Thoracic aorta endothelial cell (primary cell): ENCODE results near the gene HTATSF1. TPM values are rescaled to one million over a fixed set of nuclear protein-coding genes. Genes with fewer than 3 reads are reported as not detected.

Experiments used
- small RNA-seq: library from RNA; depleted of rRNA; stranded (forward); fragments of <200 nt; gene quantifications from one replicate; pipeline ENCODE3, GENCODE V24; 2012
- total RNA-seq: library from RNA; depleted of rRNA; stranded (reverse); fragments of >200 nt; gene quantifications from 2 replicates; pipeline ENCODE4 v1.2.3, GENCODE V29; 2012

HTATSF1 gene
- total RNA-seq, result 26.6 and 30.9 TPM in 2 replicates

GRCh38 chrX:136497556-136498052 is at the start of gene HTATSF1:
TSS of gene HTATSF1 (plus strand) at chrX:136497592. CDS start at chrX:136497685, 93 bp downstream.

GRCh38 chrX:136487647-136488046 is 9.7 kb upstream of the HTATSF1 start, which contains the start of gene BRS3:
TSS of gene BRS3 (plus strand) at chrX:136487947. CDS start at chrX:136488115, 168 bp downstream.

GRCh38 chrX:136531951-136532350 is 34.6 kb downstream of the HTATSF1 start, which contains the start of gene VGLL1:
TSS of gene VGLL1 (plus strand) at chrX:136532215. CDS start at chrX:136536021, 3,806 bp downstream.

Small RNA genes within 50 kb of the gene (small RNA-seq; reads per million reads assigned to genes)
- not detected for gene MIR934

Other genes with a start within 250 kb of the HTATSF1 start
- 21.4 and 22.3 TPM in 2 replicates for gene MAP7D3, start 246.2 kb upstream of the HTATSF1 start, total RNA-seq
- under 0.01 TPM in 1 of 2 replicates, not detected in the other for gene ADGRG4, start 196.6 kb upstream of the HTATSF1 start, total RNA-seq
- not detected in 2 replicates for gene BRS3, start 9.6 kb upstream of the HTATSF1 start, total RNA-seq
- not detected in 2 replicates for gene VGLL1, start 34.6 kb downstream of the HTATSF1 start, total RNA-seq
- gene CD40LG, start 150.6 kb downstream of the HTATSF1 start, total RNA-seq, result not detected in 2 replicates